HG02885 (cell line): ENCODE data around the gene LRRC8A.
"Not testable (repeated sequence)": the region's sequence is repeated elsewhere in the genome, so short reads cannot be mapped to it uniquely, and the experiment has no call there.

ENCODE experiments used
- ATAC-seq: cut with Tn5 transposase; IDR thresholded peaks from one replicate; pipeline ENCODE4 v1.9.1; 2021; ENCODE audit warnings: mild to moderate bottlenecking; ENCODE audit not compliant: unreplicated experiment, poor library complexity

The LRRC8A gene

DNA sequence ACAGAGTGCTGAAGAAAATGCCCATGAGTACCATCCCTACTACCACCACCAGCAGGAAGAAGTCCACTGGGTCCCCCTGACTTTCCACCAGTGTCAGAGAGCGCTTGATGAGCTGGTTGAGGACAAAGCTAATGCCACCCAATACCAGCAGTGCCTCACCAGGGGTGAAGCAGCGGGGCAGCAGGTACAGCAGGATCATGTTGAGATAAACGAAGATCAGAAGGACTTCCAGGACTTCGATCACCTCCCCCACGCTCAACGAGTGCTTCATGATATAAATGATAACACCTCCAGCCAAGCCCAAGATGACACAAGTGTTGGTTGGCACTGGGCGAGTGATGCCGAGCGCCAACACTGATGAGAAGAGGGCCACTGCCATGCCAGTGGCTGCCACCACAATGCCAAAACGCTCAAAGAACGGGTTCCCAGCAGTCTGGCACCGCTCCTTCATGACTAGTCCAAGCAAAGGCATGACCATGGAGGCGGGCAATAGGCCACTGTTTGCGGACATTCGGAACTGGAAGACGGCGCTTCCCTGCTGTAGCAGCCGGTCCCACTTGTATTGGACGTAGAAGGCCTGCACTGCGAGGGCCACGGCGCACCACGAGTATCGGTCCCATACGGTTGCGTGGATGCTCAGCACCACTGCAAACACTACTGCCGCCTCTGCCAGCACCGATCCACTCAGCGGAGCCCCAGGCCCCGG is 64.8 kb downstream of the LRRC8A start:
- no peak for ATAC-seq

DNA sequence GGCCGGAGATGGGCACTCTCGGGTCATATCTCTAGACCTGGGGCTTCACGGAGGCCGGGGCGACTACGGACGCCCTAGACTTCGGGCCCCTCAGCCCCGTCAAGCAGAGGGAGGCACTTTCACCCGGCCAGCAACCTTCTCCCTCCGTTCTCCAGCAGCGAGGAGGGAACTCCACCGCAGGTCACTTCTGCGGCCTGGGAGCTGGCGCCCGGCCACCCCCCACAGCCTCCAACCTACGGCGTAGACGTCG is 65.3 kb downstream of the LRRC8A start:
- ATAC-seq: peak; percentile 26

DNA sequence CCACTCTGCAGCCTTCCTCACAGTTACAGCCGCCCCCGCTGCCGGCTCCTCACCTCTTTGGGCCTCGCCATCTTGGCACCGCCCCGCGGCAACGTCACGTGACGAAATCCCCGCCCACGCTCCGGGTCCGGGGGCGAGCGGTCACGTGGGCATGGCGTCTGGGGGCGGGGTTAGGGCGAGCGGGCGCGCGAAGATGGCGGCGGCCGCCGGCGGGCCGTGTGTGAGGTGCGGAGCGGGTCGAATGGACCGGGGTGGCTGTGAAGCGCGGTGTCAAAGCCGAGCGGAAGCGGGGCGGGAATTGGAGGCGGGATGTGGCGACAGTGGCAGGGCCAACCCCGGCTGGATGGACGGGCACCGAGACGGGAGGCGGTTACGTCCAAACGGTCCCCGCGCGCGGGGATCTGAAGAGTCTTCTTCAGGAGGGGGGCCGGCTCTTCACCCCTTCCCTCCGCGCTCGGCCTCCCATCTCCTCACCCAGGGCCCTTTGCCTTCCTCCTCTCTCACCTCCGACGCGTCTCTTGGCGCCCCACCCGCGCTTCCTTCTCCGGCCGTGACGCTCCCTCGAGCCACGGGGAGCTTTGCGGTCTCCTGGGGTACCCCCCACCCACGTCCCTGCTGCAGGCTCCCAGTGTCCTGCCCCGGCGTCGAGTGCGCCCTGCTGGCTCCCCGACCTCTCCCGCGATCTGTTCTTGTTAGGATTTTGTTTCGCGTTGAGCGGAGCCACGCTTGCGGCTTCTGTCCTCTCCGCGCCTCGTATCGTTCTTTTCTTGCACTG is 65.8 kb downstream of the LRRC8A start, which contains the start of the genes DOLK and NUP188:
DOLK (minus strand) TSS at position 77 of the 775 bp plus-strand sequence. CDS start 300 bp downstream, outside the sequence.
NUP188 (plus strand) TSS at position 173 of the 775 bp plus-strand sequence; CDS start at position 194, 21 bp downstream.
- ATAC-seq: peak; percentile 82

DNA sequence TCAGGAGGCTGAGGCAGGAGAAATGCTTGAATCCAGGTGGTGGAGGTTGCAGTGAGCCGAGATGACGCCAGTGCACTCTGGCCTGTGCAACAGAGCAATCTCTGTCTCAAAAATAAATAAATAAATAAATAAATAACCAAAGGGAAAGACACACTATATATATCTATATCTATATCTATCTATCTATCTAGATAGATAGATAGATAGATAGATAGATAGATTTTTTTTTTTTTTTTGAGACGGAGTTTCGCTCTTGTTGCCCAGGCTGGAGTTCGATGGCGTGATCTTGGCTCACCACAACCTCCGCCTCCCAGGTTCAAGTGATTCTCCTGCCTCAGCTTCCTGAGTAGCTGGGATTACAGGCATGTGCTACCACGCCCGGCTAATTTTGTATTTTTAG is 79.5 kb downstream of the LRRC8A start:
- ATAC-seq: not testable (repeated sequence)
